Measurements from ENCODE around the gene CNOT4. TPM values are rescaled to one million over a fixed set of nuclear protein-coding genes. Genes with fewer than 3 reads are reported as not detected.

Gene CNOT4
- total RNA-seq, 1 experiment from 2014 or later, result 16.6 TPM

DNA sequence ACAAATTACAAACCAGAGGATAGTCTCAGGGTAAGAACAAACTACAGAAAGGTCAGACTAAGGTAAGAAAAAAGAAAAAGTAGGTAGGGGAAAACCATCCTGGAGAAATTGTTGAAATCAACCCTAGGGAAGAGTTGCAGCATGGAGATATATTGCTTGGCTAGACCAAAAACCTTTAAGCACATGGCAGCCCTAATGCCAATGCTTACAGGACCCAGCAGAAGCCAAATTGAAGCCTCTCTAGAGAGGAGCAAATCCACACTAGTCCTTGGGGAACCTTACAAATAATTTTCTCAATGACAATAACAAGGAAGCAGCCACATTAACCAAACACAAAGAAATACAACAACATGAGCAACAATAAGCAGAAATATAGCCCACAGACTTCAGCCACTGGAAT lies 81.9 kb downstream of the CNOT4 start:
- H3K79me2 ChIP-seq (ENCODE audit: insufficient read depth, low read length), result peaks cover 60% of the 10 kb centered on the region
- no peaks in the 10 kb centered on the region for H3K9me2 ChIP-seq (ENCODE audit: insufficient read depth)
- H3K4me3 ChIP-seq (replicated peaks in 1 of 2; ENCODE audit: low read depth in 1 of 2, low read length in 2 of 2), result no peak overlapping the region
- BruUV-seq (replicated peaks), result no TSS peak
- H3K4me1 ChIP-seq (ENCODE audit: control insufficient read depth in 1 of 2, insufficient read depth in 2 of 2, low read length in 2 of 2), result no peaks in the 10 kb centered on the region
- H3K9ac ChIP-seq (ENCODE audit: low read length), result no peak overlapping the region
- H3K4me2 ChIP-seq (ENCODE audit: low read length), result no peak overlapping the region
- no peaks in the 10 kb centered on the region for H3K9me3 ChIP-seq (ENCODE audit: control insufficient read depth in 1 of 2, insufficient read depth in 1 of 2, low read depth in 1 of 2, low read length in 2 of 2)
- H4K20me1 ChIP-seq (ENCODE audit: insufficient read depth), result no peaks in the 10 kb centered on the region
- intact Hi-C loops (cut with micrococcal nuclease), result no loop called here
- DNase-seq (ENCODE audit: low read depth, low spot score) (no peak), ATAC-seq (no peak)
- no peaks in the 10 kb centered on the region for H3K36me3 ChIP-seq (ENCODE audit: control insufficient read depth in 1 of 2, insufficient read depth in 2 of 2, low read length in 2 of 2)
- POLR2A ChIA-PET, result no interaction called here
- RAD21 ChIA-PET (ENCODE audit: low non-redundant PET in 1 of 2, low total read pairs in 2 of 2, uncharacterized antibody in 2 of 2, unreplicated experiment in 2 of 2), result no interaction called here
- TF ChIP-seq, protein P1, sequence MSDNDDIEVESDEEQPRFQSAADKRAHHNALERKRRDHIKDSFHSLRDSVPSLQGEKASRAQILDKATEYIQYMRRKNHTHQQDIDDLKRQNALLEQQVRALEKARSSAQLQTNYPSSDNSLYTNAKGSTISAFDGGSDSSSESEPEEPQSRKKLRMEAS (IDR thresholded peaks at IDR 0.05), result no peak
- no peak for TF ChIP-seq EGR1 (IDR thresholded peaks at IDR 0.05; ENCODE audit: low read depth)
- no peaks in the 10 kb centered on the region for H3K27me3 ChIP-seq (ENCODE audit: insufficient read depth, low read length)
- H3K27ac ChIP-seq (ENCODE audit: low read depth, low read length), result no peak overlapping the region
- CTCF ChIA-PET, result no interaction called here
- no peak overlapping the region for H2AFZ ChIP-seq (ENCODE audit: low read depth, low read length, poor library complexity, severe bottlenecking)

DNA sequence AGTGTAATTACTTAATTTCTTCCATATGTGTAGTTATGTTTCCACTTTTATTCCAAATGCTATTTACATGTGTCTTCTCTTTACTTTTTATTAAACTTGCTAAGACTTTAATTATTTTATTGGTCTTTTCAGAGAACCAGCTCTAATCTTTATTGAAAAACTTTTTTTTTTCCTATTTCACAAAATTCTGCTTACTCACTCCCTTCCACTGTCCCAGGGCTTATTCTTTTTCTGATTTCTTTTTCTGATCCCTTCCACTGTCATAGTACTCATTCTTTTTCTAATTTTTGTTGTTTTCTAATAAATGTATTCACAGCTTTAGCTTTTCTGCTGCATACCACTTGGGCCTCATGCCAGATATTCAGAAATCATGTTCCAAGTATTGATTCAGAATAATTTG lies 82.7 kb downstream of the CNOT4 start:
- Histone ChIP-seq H3K79me2 (ENCODE audit: insufficient read depth, low read length) (peaks cover 59% of the 10 kb centered on the region), H3K36me3 (ENCODE audit: control insufficient read depth in 1 of 2, insufficient read depth in 2 of 2, low read length in 2 of 2) (no peaks in the 10 kb centered on the region), H3K9me2 (ENCODE audit: insufficient read depth) (no peaks in the 10 kb centered on the region), H3K4me2 (ENCODE audit: low read length) (no peak overlapping the region), H3K4me1 (ENCODE audit: control insufficient read depth in 1 of 2, insufficient read depth in 2 of 2, low read length in 2 of 2) (no peaks in the 10 kb centered on the region), H3K27ac (ENCODE audit: low read depth, low read length) (no peak overlapping the region), H2AFZ (ENCODE audit: low read depth, low read length, poor library complexity, severe bottlenecking) (no peak overlapping the region), H3K4me3 (replicated peaks in 1 of 2; ENCODE audit: low read depth in 1 of 2, low read length in 2 of 2) (no peak overlapping the region), H3K27me3 (ENCODE audit: insufficient read depth, low read length) (no peaks in the 10 kb centered on the region), H4K20me1 (ENCODE audit: insufficient read depth) (no peaks in the 10 kb centered on the region), H3K9ac (ENCODE audit: low read length) (no peak overlapping the region), H3K9me3 (ENCODE audit: control insufficient read depth in 1 of 2, insufficient read depth in 1 of 2, low read depth in 1 of 2, low read length in 2 of 2) (no peaks in the 10 kb centered on the region)
- intact Hi-C loops (cut with micrococcal nuclease), result no loop called here
- DNase-seq (ENCODE audit: low read depth, low spot score) (no peak), ATAC-seq (no peak)
- no peak for TF ChIP-seq CBX3 (IDR thresholded peaks at IDR 0.05; ENCODE audit: low read depth)
- TF ChIP-seq, protein P2, sequence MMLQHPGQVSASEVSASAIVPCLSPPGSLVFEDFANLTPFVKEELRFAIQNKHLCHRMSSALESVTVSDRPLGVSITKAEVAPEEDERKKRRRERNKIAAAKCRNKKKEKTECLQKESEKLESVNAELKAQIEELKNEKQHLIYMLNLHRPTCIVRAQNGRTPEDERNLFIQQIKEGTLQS (IDR thresholded peaks at IDR 0.05), result no peak
- no peak for TF ChIP-seq EZH2 (IDR thresholded peaks at IDR 0.05)
- TF ChIP-seq FOSL1 (IDR thresholded peaks at IDR 0.05; ENCODE audit: low read depth), result no peak
- no peak for TF ChIP-seq EZH2phosphoT487 (IDR thresholded peaks at IDR 0.05; ENCODE audit: borderline replicate concordance)
- TF ChIP-seq ZFX (IDR thresholded peaks at IDR 0.05), result no peak
- no peak for TF ChIP-seq POLR2A (IDR thresholded peaks at IDR 0.05; ENCODE audit: borderline replicate concordance, extremely low read depth, insufficient read depth, insufficient read length)
- no peak for TF ChIP-seq SP1 (IDR thresholded peaks at IDR 0.05; ENCODE audit: low read depth)
- TF ChIP-seq, protein P3, sequence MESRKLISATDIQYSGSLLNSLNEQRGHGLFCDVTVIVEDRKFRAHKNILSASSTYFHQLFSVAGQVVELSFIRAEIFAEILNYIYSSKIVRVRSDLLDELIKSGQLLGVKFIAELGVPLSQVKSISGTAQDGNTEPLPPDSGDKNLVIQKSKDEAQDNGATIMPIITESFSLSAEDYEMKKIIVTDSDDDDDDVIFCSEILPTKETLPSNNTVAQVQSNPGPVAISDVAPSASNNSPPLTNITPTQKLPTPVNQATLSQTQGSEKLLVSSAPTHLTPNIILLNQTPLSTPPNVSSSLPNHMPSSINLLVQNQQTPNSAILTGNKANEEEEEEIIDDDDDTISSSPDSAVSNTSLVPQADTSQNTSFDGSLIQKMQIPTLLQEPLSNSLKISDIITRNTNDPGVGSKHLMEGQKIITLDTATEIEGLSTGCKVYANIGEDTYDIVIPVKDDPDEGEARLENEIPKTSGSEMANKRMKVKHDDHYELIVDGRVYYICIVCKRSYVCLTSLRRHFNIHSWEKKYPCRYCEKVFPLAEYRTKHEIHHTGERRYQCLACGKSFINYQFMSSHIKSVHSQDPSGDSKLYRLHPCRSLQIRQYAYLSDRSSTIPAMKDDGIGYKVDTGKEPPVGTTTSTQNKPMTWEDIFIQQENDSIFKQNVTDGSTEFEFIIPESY (IDR thresholded peaks at IDR 0.05; ENCODE audit: extremely low read depth, insufficient replicate concordance, low read length), result no peak
- TF ChIP-seq, protein P1 (IDR thresholded peaks at IDR 0.05), result no peak
- no peak for TF ChIP-seq ZNF274 (IDR thresholded peaks at IDR 0.05; ENCODE audit: low read depth, low read length)
- TF ChIP-seq YY1 (IDR thresholded peaks at IDR 0.05; ENCODE audit: extremely low read depth, insufficient replicate concordance, low read depth, low read length), result no peak
- no peak for TF ChIP-seq CEBPB (IDR thresholded peaks at IDR 0.05; ENCODE audit: low read depth)
- TF ChIP-seq TCF7L2 (IDR thresholded peaks at IDR 0.05; ENCODE audit: borderline replicate concordance, extremely low read depth, insufficient read depth, insufficient read length), result no peak
- CTCF ChIA-PET, result no interaction called here
- RAD21 ChIA-PET (ENCODE audit: low non-redundant PET in 1 of 2, low total read pairs in 2 of 2, uncharacterized antibody in 2 of 2, unreplicated experiment in 2 of 2), result no interaction called here
- BruUV-seq (replicated peaks), result no TSS peak
- POLR2A ChIA-PET, result no interaction called here
